Hematopoietic multipotent progenitor cell treated with erythropoietin and hydrocortisone succinate and interleukin-3 and kit ligand, for 6 days (in vitro differentiated cells): ENCODE measurements around the gene CCDC6.

ENCODE experiments used
- DNase-seq: peaks from one replicate; pipeline ENCODE4 v3.0.0-alpha.2; 2015

The CCDC6 gene

GRCh38 chr10:59844436-59844835 is 61.9 kb downstream of the CCDC6 start:
- DNase-seq: no peak

- DNase-seq: no peak
Observed at GRCh38 chr10:59843748-59844147, 62.6 kb downstream of the CCDC6 start.

DNA sequence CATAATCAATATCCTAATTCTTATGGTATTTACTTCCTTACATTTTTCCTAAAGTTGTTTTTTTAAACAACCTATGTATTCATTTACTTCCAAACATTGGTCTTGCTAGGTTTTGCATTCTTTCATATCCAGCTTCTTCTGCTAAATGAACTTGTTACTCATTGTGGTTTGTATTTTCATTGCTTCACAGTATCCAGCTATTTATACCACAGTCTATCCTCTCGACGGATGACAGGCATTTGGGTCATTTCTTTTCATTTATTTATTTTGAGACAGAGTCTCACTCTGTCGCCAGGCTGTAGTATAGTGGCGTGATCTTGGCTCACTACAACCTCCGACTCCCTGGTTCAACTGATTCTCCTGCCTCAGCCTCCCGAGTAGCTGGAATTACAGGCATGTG is 66.8 kb downstream of the CCDC6 start:
- no peak for DNase-seq

DNA sequence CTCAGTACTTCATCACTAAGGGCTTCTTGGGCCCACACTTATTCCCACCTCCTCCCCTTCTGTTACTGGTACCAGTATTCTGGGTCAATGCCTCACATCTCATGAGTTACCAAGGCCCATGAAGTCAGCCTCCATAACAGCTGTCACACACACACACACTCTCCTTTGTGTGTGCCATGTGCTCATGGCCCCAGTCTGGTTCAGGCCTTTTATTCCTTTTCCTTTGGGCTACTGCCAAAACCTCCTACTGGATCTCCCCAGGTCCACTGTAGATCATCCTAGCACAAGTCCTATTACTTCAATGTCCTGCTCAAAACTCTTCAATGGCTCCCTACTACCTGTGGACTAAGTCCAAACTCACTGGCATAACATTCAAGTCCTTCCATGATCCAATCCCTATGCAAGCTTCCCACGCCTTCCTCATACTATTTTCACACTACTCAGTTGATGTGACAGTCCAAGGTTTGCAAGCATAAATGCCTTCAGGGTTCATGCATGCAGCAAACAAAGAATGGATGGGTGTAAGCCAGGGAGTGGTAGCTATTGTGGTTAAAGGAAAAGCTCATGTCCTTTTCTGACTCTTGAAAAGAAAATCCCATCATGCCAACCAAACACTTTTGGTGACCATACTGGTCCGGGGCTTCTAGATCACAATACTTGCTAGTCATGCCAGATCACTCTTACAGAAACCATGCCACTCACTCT is 68.1 kb downstream of the CCDC6 start:
- no peak for DNase-seq

GRCh38 chr10:59833810-59834209 is 72.5 kb downstream of the CCDC6 start:
- DNase-seq: no peak

DNA sequence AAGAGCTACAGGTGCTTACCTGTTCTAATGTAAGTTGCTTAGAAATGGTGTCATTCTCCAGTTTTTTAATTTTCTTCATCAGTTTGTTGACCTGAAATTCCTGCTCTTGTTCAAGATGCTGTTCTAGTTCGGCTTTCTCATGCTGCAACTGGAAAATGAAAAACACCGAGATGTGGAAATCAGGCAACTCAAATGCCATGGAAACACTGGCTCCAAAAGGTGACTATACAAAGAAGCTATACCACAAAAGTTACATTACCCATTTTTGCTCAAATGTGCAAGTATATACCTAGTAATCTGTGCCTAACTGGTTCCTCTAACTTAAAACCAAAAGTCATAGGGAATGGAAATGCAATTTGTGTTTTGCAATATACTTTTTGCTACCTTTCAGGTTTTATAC is 73.8 kb downstream of the CCDC6 start:
- DNase-seq: no peak

- peak; percentile 32 for DNase-seq
Observed at GRCh38 chr10:59831658-59832503, 74.5 kb downstream of the CCDC6 start.

DNA sequence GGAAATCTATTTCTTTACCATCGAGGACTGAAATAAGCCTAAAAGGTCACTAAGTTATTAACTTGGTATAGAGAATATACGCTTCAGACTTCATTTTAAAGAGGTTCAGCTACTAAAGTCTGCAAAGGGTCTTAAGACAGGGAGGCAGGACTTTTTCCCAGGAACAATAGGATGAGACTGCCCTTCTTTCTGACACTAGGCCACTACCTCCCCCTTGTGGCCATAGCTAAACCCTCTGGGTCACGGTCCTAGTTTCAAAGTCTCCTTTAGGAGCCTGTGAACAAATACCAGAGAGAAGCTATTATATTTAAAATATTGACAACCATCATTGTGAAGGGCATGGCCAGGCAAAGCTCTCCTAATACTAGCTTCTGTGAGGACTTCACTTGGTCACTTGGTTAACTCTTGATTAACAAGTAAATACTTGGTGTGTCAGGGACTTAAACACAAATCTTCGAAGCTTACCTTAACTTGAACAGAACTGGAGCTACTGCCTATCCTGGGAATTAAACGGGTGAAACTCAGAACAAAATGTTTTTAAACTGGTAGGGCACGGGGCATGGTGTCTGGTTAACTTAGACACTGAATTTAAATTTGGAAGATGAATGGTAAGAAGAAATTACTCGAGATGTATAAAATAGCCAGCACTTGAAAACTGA is 75.6 kb downstream of the CCDC6 start:
- peak; percentile 75 for DNase-seq

DNA sequence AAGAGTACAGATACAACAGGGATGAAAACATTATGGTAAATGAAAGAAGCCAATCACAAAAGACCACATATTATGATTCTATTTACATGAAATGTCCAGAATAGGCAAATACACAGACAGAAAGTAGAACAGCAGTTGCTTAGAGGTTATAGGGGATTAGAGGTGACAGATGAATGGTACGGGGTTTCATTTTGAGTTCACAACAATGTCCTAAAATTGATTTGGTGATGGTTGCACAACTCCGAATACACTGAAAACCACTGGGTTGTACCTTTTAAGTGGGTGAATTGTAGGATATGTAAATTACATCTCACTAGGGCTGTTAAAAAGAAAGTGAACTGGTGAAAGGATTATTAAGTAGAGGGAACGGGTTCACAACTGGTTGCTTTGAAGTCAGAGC is 76.8 kb downstream of the CCDC6 start:
- no peak for DNase-seq

- DNase-seq: no peak
Observed at GRCh38 chr10:59829024-59829423, 77.3 kb downstream of the CCDC6 start.

- no peak for DNase-seq
Observed at GRCh38 chr10:59825932-59826331, 80.4 kb downstream of the CCDC6 start.

GRCh38 chr10:59823751-59824150 is 82.6 kb downstream of the CCDC6 start:
- no peak for DNase-seq

DNA sequence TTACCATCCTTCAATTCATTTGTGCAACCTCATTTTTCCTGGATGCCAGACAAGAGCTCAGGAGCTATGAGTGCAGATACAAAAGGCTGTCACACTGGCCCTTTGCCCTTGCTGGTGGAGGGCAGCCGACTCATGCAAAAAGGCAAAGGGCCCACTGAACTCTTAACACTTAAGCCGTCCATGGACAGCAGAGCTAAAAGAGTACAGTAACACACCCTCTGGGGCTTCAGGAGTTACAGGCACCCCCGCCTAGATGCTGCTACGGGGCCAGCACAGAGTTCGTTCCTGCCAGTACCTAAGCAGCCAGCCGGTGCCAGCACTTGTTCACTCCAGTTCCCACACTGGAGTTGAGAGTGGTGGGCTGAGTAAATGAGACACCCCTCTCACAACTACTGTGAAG is 83.2 kb downstream of the CCDC6 start:
- DNase-seq: no peak

GRCh38 chr10:59820471-59820870 is 85.9 kb downstream of the CCDC6 start:
- no peak for DNase-seq

DNA sequence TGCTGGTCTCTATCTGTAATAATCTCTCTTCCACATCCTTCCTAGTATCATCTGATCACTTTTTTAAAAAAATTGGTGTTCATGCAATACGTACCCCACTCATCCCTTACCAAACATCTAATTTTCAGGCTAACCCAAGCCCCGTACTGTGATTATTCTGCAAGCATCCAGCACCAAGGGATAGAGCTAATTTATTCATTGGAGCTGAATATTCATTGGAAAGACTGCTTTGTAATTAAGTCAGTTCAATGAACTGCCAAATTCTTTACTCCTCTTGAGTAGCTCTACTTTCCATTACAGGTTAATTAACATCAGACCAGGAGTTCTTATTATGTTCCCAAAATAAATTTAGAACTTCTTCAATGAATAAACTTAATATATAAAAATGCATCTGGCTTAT is 86.7 kb downstream of the CCDC6 start:
- DNase-seq: no peak

DNA sequence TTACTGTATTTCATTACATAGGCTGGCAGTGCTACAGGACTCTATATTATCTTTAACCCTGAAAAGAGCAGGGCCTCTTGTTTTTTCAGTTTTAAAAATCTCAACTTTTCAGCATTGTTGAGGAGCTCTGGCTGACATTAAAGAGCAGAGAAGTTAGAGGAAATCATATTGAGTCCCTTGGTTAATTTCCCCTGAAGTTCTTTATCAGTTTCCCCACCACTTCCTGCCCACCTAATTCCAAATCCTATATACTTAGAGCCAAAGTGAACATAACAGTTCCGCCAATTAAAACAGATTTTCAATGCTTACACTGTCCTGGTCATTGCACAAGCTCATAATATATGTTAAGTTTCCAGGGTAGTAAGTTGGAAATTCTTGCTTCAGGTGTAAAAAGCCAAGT is 87.1 kb downstream of the CCDC6 start:
- no peak for DNase-seq

GRCh38 chr10:59817773-59818172 is 88.6 kb downstream of the CCDC6 start:
- peak; percentile 84 for DNase-seq

DNA sequence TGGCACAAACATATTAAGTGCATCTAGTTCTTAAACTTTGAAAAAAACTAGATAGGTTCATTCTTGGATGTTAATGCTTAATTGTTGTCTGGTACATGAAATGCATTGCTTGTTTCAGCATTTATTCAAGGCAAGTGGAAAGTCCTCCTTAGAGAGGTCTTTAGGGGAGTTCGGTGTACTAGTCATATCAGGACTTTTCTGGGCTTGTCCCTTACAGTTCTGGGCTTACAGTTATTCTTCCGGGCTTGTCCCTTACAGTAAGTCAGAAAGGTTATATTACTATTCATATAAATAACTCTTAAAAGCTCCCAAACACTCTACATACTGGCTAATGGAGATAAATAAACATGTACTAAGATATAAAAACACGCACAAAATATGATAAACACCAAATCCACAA is 91.5 kb downstream of the CCDC6 start:
- DNase-seq: no peak

DNA sequence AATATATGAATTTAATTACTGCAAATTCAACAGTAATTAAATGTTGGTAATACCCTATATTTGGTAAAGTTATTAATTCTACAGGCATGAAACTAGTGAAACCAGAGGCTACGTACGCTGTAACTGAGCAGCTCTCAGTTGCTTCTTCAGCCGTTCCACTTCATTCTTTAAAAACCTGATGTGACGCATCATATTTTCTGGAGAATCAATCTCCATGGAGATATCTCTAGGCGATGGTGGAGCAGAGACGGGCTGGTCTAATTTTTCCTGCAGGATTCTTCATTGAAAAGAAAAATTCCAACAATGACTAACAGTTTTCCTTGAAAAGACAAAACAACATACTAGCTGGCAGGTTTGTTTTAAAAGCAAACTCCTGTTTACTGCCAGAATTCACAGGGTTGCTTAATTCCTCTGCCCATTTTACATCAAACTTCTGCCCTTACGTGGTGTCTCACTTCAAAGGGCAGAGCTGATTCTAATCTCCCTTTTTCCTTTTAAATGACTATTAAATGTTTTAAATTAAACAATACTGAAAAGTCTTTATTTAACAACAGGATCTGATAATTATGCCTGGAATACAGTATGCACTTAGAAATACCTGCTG is 93.7 kb downstream of the CCDC6 start:
- no peak for DNase-seq

DNA sequence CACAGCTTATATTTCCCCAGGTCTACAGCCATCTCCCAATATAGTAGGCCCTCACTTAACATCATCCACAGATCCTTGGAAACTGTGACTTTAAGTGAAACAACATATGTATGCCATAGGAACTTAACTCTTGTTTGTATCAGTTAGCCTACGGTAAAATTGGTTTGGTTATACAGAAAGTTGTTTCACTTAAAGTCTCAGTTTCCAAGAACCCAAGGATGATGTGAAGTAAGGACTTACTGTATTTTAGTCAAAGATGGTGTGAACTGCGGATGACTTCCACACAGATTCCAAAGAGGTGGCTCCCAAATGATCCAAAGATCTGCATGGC is 96.7 kb downstream of the CCDC6 start:
- DNase-seq: no peak

DNA sequence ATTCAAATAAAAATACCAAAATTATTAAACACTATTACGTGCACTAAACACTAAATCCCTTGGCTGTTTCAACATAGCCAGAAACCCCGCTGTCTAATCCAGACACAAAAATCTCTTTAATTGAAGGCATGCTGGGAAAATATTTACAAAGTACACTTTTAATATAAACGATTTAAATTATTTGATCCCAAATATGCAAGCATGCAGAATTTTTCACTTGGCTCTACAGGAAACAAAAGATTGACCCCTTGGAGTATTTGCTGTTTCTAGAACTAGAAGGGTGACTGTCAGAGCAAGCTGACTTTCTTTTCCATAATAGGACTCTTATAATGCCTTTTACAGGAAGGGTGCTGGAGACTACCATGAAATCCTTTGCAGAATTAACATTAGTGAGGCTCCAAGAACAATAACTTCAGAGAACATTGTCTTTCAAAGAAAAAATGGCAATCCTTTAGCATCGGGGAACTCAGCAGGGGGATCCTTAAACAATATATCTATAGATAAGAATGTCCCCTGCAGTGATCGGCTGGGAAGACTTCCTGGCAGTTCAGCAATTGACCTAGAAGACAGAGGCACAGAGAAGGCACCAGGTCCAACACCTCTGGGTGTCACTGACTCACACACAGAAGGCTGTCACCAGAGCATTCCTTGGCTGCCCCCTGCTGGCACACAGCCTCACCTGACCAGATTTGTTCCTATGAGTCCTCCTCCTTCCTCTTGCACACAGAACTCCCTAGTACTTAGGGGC is 97.3 kb downstream of the CCDC6 start:
- DNase-seq: peak; percentile 85

- no peak for DNase-seq
Observed at GRCh38 chr10:59807629-59808620, 98.4 kb downstream of the CCDC6 start.
